ENCODE data around the gene CAMK1D. TPM values are rescaled to one million over a fixed set of nuclear protein-coding genes. Genes with fewer than 3 reads are reported as not detected.

CAMK1D gene
- total and polyA plus RNA-seq, 10 of the 15 experiments (the other 5 are each of a cell fraction or from before 2014, with no cell fraction given), result 2.1 to 35.5 (median 14.7) TPM

DNA sequence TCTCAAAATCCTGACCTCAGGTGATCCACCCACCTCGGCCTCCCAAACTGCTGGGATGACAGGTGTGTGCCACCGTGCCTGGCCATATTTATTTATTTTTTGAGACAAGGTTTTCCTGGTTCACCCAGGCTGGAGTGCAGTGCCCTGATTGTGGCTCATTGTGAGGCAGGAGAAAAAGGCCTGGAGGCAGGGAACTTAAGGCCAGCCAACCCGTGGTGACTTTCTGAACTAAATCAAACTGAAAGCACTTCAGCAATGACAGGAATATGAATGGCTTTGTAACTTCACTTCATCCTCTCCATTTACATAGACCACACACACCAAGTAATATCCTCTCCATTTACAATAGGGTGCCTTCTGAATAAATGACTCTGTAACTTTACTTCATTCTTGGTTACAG, 527.8 kb downstream of the CAMK1D start (continued):
- TF ChIP-seq, protein P1, sequence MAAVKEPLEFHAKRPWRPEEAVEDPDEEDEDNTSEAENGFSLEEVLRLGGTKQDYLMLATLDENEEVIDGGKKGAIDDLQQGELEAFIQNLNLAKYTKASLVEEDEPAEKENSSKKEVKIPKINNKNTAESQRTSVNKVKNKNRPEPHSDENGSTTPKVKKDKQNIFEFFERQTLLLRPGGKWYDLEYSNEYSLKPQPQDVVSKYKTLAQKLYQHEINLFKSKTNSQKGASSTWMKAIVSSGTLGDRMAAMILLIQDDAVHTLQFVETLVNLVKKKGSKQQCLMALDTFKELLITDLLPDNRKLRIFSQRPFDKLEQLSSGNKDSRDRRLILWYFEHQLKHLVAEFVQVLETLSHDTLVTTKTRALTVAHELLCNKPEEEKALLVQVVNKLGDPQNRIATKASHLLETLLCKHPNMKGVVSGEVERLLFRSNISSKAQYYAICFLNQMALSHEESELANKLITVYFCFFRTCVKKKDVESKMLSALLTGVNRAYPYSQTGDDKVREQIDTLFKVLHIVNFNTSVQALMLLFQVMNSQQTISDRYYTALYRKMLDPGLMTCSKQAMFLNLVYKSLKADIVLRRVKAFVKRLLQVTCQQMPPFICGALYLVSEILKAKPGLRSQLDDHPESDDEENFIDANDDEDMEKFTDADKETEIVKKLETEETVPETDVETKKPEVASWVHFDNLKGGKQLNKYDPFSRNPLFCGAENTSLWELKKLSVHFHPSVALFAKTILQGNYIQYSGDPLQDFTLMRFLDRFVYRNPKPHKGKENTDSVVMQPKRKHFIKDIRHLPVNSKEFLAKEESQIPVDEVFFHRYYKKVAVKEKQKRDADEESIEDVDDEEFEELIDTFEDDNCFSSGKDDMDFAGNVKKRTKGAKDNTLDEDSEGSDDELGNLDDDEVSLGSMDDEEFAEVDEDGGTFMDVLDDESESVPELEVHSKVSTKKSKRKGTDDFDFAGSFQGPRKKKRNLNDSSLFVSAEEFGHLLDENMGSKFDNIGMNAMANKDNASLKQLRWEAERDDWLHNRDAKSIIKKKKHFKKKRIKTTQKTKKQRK (IDR thresholded peaks at IDR 0.05; ENCODE audit: low read depth, low read length), result no peak
- TF ChIP-seq, protein P2, sequence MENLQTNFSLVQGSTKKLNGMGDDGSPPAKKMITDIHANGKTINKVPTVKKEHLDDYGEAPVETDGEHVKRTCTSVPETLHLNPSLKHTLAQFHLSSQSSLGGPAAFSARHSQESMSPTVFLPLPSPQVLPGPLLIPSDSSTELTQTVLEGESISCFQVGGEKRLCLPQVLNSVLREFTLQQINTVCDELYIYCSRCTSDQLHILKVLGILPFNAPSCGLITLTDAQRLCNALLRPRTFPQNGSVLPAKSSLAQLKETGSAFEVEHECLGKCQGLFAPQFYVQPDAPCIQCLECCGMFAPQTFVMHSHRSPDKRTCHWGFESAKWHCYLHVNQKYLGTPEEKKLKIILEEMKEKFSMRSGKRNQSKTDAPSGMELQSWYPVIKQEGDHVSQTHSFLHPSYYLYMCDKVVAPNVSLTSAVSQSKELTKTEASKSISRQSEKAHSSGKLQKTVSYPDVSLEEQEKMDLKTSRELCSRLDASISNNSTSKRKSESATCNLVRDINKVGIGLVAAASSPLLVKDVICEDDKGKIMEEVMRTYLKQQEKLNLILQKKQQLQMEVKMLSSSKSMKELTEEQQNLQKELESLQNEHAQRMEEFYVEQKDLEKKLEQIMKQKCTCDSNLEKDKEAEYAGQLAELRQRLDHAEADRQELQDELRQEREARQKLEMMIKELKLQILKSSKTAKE (IDR thresholded peaks at IDR 0.05; ENCODE audit: low read depth, poor library complexity, severe bottlenecking), result no peak
- no peak for TF ChIP-seq SRF (IDR thresholded peaks at IDR 0.05; ENCODE audit: low read depth in 2 of 2, low read length in 2 of 2)
- no peak for TF ChIP-seq JUND (IDR thresholded peaks at IDR 0.05; ENCODE audit: low read depth, low read length)
- TF ChIP-seq NBN (IDR thresholded peaks at IDR 0.05), result no peak
- no peak for TF ChIP-seq RAD21 (IDR thresholded peaks at IDR 0.05; ENCODE audit: insufficient read depth, low read depth, low read length)
- TF ChIP-seq KAT2A (conservative IDR thresholded peaks at IDR 0.05; ENCODE audit: control insufficient read depth, low read depth, low read length), result no peak

DNA sequence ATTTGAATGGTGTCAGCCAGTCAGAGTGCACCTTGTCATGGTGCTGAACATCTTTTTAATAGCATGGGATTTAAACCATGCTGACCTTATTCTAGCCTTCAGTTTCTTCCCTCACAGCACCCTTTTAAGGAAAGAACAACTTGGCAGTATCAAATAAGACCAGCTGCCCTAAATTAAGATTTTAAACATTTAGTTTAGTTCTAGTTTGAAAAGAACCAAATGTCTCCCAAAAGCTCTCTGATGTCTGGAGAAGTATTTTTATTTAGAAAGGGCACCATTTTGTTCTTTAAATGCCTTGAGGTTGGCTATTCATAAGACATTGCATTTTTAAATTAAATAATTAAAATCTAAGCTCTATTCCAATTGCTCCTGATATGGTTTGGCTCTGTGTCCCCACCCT, 531.1 kb downstream of the CAMK1D start:
- no peaks in the 10 kb centered on the region for H3K36me3 ChIP-seq (ENCODE audit: control insufficient read depth in 2 of 2, insufficient read depth in 2 of 2, low read length in 1 of 2)
- no peaks in the 10 kb centered on the region for H3K4me1 ChIP-seq (ENCODE audit: control insufficient read depth, insufficient read depth, low read length)
- H2AFZ ChIP-seq (ENCODE audit: control insufficient read depth, low read depth, low read length), result no peak overlapping the region
- no peak overlapping the region for H3K4me3 ChIP-seq
- SMC1A ChIA-PET (ENCODE audit: uncharacterized antibody, unreplicated experiment), result interaction anchor here (1.2 kb wide), 1 partner anchor 13 kb away, joined by 4 read pairs; no protein-coding TSS in a partner anchor
- in situ Hi-C loops (cut with MboI), result no loop called here
- ATAC-seq, result no peak
- FAIRE-seq, result no peak
- POLR2A ChIA-PET, result no interaction called here
- TF ChIP-seq GABPA (IDR thresholded peaks at IDR 0.05; ENCODE audit: low read depth), result no peak
- TF ChIP-seq YY1 (IDR thresholded peaks at IDR 0.05; ENCODE audit: low read depth, low read length), result no peak
- TF ChIP-seq NR2C2 (IDR thresholded peaks at IDR 0.05; ENCODE audit: borderline replicate concordance, control insufficient read depth, insufficient read length, low read depth), result no peak
- TF ChIP-seq, protein P3, sequence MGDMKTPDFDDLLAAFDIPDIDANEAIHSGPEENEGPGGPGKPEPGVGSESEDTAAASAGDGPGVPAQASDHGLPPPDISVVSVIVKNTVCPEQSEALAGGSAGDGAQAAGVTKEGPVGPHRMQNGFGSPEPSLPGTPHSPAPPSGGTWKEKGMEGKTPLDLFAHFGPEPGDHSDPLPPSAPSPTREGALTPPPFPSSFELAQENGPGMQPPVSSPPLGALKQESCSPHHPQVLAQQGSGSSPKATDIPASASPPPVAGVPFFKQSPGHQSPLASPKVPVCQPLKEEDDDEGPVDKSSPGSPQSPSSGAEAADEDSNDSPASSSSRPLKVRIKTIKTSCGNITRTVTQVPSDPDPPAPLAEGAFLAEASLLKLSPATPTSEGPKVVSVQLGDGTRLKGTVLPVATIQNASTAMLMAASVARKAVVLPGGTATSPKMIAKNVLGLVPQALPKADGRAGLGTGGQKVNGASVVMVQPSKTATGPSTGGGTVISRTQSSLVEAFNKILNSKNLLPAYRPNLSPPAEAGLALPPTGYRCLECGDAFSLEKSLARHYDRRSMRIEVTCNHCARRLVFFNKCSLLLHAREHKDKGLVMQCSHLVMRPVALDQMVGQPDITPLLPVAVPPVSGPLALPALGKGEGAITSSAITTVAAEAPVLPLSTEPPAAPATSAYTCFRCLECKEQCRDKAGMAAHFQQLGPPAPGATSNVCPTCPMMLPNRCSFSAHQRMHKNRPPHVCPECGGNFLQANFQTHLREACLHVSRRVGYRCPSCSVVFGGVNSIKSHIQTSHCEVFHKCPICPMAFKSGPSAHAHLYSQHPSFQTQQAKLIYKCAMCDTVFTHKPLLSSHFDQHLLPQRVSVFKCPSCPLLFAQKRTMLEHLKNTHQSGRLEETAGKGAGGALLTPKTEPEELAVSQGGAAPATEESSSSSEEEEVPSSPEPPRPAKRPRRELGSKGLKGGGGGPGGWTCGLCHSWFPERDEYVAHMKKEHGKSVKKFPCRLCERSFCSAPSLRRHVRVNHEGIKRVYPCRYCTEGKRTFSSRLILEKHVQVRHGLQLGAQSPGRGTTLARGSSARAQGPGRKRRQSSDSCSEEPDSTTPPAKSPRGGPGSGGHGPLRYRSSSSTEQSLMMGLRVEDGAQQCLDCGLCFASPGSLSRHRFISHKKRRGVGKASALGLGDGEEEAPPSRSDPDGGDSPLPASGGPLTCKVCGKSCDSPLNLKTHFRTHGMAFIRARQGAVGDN (IDR thresholded peaks at IDR 0.05), result no peak
- TF ChIP-seq STAT3 (IDR thresholded peaks at IDR 0.05; ENCODE audit: low read depth, low read length), result no peak
- H3K4me2 ChIP-seq (ENCODE audit: control insufficient read depth, insufficient read depth), result no peak overlapping the region
- no peaks in the 10 kb centered on the region; the same call in 2 of the 3 replicates for H3K9me3 ChIP-seq (replicated peaks; ENCODE audit: control insufficient read depth, insufficient read depth, low read length)
- intact Hi-C loops (cut with micrococcal nuclease; ENCODE audit: unreplicated experiment), result no loop called here
- H3K27me3 ChIP-seq (replicated peaks in 1 of 2; ENCODE audit: control insufficient read depth in 2 of 2, insufficient read depth in 2 of 2, low read length in 1 of 2), result no peaks in the 10 kb centered on the region
- no peaks in the 10 kb centered on the region for H3K79me2 ChIP-seq (ENCODE audit: control insufficient read depth, insufficient read depth, low read length)
- no peak for DNase-seq (ENCODE audit: low read depth, low spot score)
- no peak overlapping the region for H3K27ac ChIP-seq (ENCODE audit: control insufficient read depth, insufficient read depth)
- RAD21 ChIA-PET (ENCODE audit: unreplicated experiment), result interaction anchor here (1.0 kb wide), 1 partner anchor 21 kb away, joined by 3 read pairs; no protein-coding TSS in a partner anchor
- no TSS peak for BruUV-seq (replicated peaks)
- no peaks in the 10 kb centered on the region for H4K20me1 ChIP-seq (ENCODE audit: control insufficient read depth, insufficient read depth)
- H3K9ac ChIP-seq (ENCODE audit: control insufficient read depth, insufficient read depth, low read length), result no peak overlapping the region
- CTCF ChIA-PET, result interaction anchor here (0.7 to 1.5 kb wide), 3 partner anchors 52 to 666 kb away, joined by 3 to 4 read pairs (median 3); no protein-coding TSS in a partner anchor

Data from GM12878 (cell line).